Measurements from ENCODE around the gene ORM1.

The ORM1 gene

GRCh38 chr9:114349713-114350480, 27.0 kb downstream of the ORM1 start:
- DNase-seq (ENCODE audit: low spot score in 2 of 2) (no peak), ATAC-seq (no peak)
- H3K27ac Mint-ChIP-seq, result peak overlapping the region; percentile 90
- no peaks in the 10 kb centered on the region for H3K9me3 Mint-ChIP-seq
- peaks cover 100% of the 10 kb centered on the region for H3K36me3 Mint-ChIP-seq
- peak overlapping the region; percentile 46 for H3K4me3 Mint-ChIP-seq
- H3K4me1 Mint-ChIP-seq, result peaks cover 43% of the 10 kb centered on the region

- Mint-ChIP-seq H3K4me1 (peaks cover 42% of the 10 kb centered on the region), H3K27ac (peak overlapping the region; percentile 90), H3K36me3 (peaks cover 100% of the 10 kb centered on the region), H3K4me3 (peak overlapping the region; percentile 46), H3K9me3 (no peaks in the 10 kb centered on the region)
- peak; percentile 26 for ATAC-seq
- no peak for DNase-seq (ENCODE audit: low spot score in 2 of 2)
These were observed 27.9 kb downstream of the ORM1 start for GRCh38 chr9:114350636-114351401.

GRCh38 chr9:114351932-114352331, 29.0 kb downstream of the ORM1 start:
- no peak overlapping the region for H3K4me3 Mint-ChIP-seq
- peak overlapping the region; percentile 29 for H3K27ac Mint-ChIP-seq
- peaks cover 100% of the 10 kb centered on the region for H3K36me3 Mint-ChIP-seq
- H3K4me1 Mint-ChIP-seq, result peaks cover 50% of the 10 kb centered on the region
- ATAC-seq, result no peak
- DNase-seq (ENCODE audit: low spot score in 2 of 2), result no peak
- H3K9me3 Mint-ChIP-seq, result no peaks in the 10 kb centered on the region

GRCh38 chr9:114355821-114356220, 32.9 kb downstream of the ORM1 start:
- Mint-ChIP-seq H3K4me1 (peaks cover 43% of the 10 kb centered on the region), H3K27ac (peak overlapping the region; percentile 97), H3K9me3 (no peaks in the 10 kb centered on the region), H3K4me3 (no peak overlapping the region), H3K36me3 (peaks cover 100% of the 10 kb centered on the region)
- DNase-seq (ENCODE audit: low spot score in 2 of 2), result no peak
- no peak for ATAC-seq

GRCh38 chr9:114356792-114357191, 33.9 kb downstream of the ORM1 start:
- no peak for DNase-seq (ENCODE audit: low spot score in 2 of 2)
- peaks cover 100% of the 10 kb centered on the region for H3K36me3 Mint-ChIP-seq
- H3K27ac Mint-ChIP-seq, result peak overlapping the region; percentile 97

GRCh38 chr9:114357360-114357759, 34.5 kb downstream of the ORM1 start:
- peaks cover 100% of the 10 kb centered on the region for H3K36me3 Mint-ChIP-seq
- no peak overlapping the region for H3K4me3 Mint-ChIP-seq
- peak overlapping the region; percentile 97 for H3K27ac Mint-ChIP-seq
- ATAC-seq (no peak), DNase-seq (ENCODE audit: low spot score in 2 of 2) (no peak)
- H3K9me3 Mint-ChIP-seq, result no peaks in the 10 kb centered on the region
- peaks cover 45% of the 10 kb centered on the region for H3K4me1 Mint-ChIP-seq

More at GRCh38 chr9:114356792-114357191, 33.9 kb downstream of the ORM1 start:
- H3K4me3 Mint-ChIP-seq, result no peak overlapping the region
- ATAC-seq, result no peak
- H3K4me1 Mint-ChIP-seq, result peaks cover 45% of the 10 kb centered on the region
- H3K9me3 Mint-ChIP-seq, result no peaks in the 10 kb centered on the region

GRCh38 chr9:114357911-114358328, 35.0 kb downstream of the ORM1 start:
- Mint-ChIP-seq H3K27ac (peak overlapping the region; percentile 97), H3K9me3 (no peaks in the 10 kb centered on the region), H3K36me3 (peaks cover 100% of the 10 kb centered on the region), H3K4me3 (no peak overlapping the region), H3K4me1 (peaks cover 48% of the 10 kb centered on the region)
- no peak for ATAC-seq
- DNase-seq (ENCODE audit: low spot score in 2 of 2), result no peak

- no peak for DNase-seq (ENCODE audit: low spot score in 2 of 2)
- H3K9me3 Mint-ChIP-seq, result no peaks in the 10 kb centered on the region
- peak overlapping the region; percentile 97 for H3K27ac Mint-ChIP-seq
- no peak for ATAC-seq
- peaks cover 66% of the 10 kb centered on the region for H3K4me1 Mint-ChIP-seq
- H3K36me3 Mint-ChIP-seq, result peaks cover 100% of the 10 kb centered on the region
- H3K4me3 Mint-ChIP-seq, result no peak overlapping the region
These were observed 36.9 kb downstream of the ORM1 start for GRCh38 chr9:114359801-114360200.

- H3K9me3 Mint-ChIP-seq, result no peaks in the 10 kb centered on the region
- H3K4me3 Mint-ChIP-seq, result no peak overlapping the region
- no peak for DNase-seq (ENCODE audit: low spot score in 2 of 2)
- ATAC-seq, result no peak
- peak overlapping the region; percentile 97 for H3K27ac Mint-ChIP-seq
- peaks cover 75% of the 10 kb centered on the region for H3K4me1 Mint-ChIP-seq
- peaks cover 100% of the 10 kb centered on the region for H3K36me3 Mint-ChIP-seq
These were observed 38.6 kb downstream of the ORM1 start for GRCh38 chr9:114361542-114361941.

GRCh38 chr9:114362394-114362793, 39.5 kb downstream of the ORM1 start:
- H3K4me1 Mint-ChIP-seq, result peaks cover 78% of the 10 kb centered on the region
- no peak for ATAC-seq
- no peaks in the 10 kb centered on the region for H3K9me3 Mint-ChIP-seq
- peaks cover 100% of the 10 kb centered on the region for H3K36me3 Mint-ChIP-seq
- peak overlapping the region; percentile 97 for H3K27ac Mint-ChIP-seq
- H3K4me3 Mint-ChIP-seq, result no peak overlapping the region
- no peak for DNase-seq (ENCODE audit: low spot score in 2 of 2)

GRCh38 chr9:114363424-114363823, 40.5 kb downstream of the ORM1 start:
- H3K9me3 Mint-ChIP-seq, result no peaks in the 10 kb centered on the region
- peaks cover 79% of the 10 kb centered on the region for H3K4me1 Mint-ChIP-seq
- H3K4me3 Mint-ChIP-seq, result peak overlapping the region; percentile 57
- no peak for DNase-seq (ENCODE audit: low spot score in 2 of 2)
- H3K27ac Mint-ChIP-seq, result peak overlapping the region; percentile 97
- ATAC-seq, result peak; percentile 53
- peaks cover 100% of the 10 kb centered on the region for H3K36me3 Mint-ChIP-seq

- peak; percentile 59 for ATAC-seq
- Mint-ChIP-seq H3K4me1 (peaks cover 85% of the 10 kb centered on the region), H3K27ac (peak overlapping the region; percentile 97), H3K36me3 (peaks cover 100% of the 10 kb centered on the region), H3K4me3 (peak overlapping the region; percentile 57), H3K9me3 (no peaks in the 10 kb centered on the region)
- no peak for DNase-seq (ENCODE audit: low spot score in 2 of 2)
These were observed 41.5 kb downstream of the ORM1 start for GRCh38 chr9:114364134-114365041.

- no peak for ATAC-seq
- Mint-ChIP-seq H3K36me3 (peaks cover 100% of the 10 kb centered on the region), H3K4me3 (no peak overlapping the region), H3K27ac (no peak overlapping the region), H3K4me1 (peaks cover 85% of the 10 kb centered on the region), H3K9me3 (no peaks in the 10 kb centered on the region)
- no peak for DNase-seq (ENCODE audit: low spot score in 2 of 2)
These were observed 42.3 kb downstream of the ORM1 start for GRCh38 chr9:114365194-114365593.

- no peak for DNase-seq (ENCODE audit: low spot score in 2 of 2)
- Mint-ChIP-seq H3K36me3 (peaks cover 100% of the 10 kb centered on the region), H3K9me3 (no peaks in the 10 kb centered on the region), H3K27ac (peak overlapping the region; percentile 76), H3K4me3 (peak overlapping the region; percentile 47), H3K4me1 (peaks cover 82% of the 10 kb centered on the region)
- peak; percentile 79 for ATAC-seq
These were observed 43.6 kb downstream of the ORM1 start for GRCh38 chr9:114366334-114367128.

Measured in stimulated activated effector memory CD8-positive, alpha-beta T cell treated with anti-CD3 and anti-CD28 coated beads, Interleukin-12 subunit alpha, Interleukin-12 subunit beta, amount 100 ng/mL, for 72 hours (primary cell).